Stomach (tissue), 4 donors: ENCODE results near the gene LAGE3.

Experiments
- CTCF ChIP-seq, 7 experiments: fragments of 450-650 bp in 4 of 7; fragments of 200-600 bp in 3 of 7; sonication (generic) in 3 of 7; IDR thresholded peaks; one replicate each; pipeline ENCODE4 v1.5.1; 2016 to 2019; ENCODE audit warnings: antibody characterized with exemption in 7 of 7, control low read depth in 2 of 7, mild to moderate bottlenecking in 1 of 7
- POLR2AphosphoS5 ChIP-seq, 3 donors: sonication (generic); formaldehyde crosslinking; IDR thresholded peaks; one replicate each; pipeline ENCODE4 v1.6.1; 2016; ENCODE audit warnings: antibody characterized with exemption in 3 of 3

GRCh38 chrX:154516656-154517100, 37.6 kb upstream of the LAGE3 start:
- TF ChIP-seq POLR2AphosphoS5 (IDR thresholded peaks at IDR 0.05) (no peak), CTCF (IDR thresholded peaks at IDR 0.05) (no peak)
